Caco-2 (cell line): ENCODE data around the gene NAT9. TPM values are rescaled to one million over a fixed set of nuclear protein-coding genes. Genes with fewer than 3 reads are reported as not detected.

Source experiments
- BruUV-seq: library from RNA; stranded (reverse); fragments of 400-500 nt; replicated peaks from 2 replicates; lab custom pipeline; 2021; lab: Mats Ljungman, UMichigan
- CTCF ChIA-PET: fragments of 300-600 bp; sonication (Branson Sonifier 250); formaldehyde crosslinking; loops from one replicate; lab custom pipeline; 2022; ENCODE audit warnings: antibody characterized with exemption; lab: Charles Lee
- POLR2A ChIA-PET: fragments of 300-600 bp; sonication (Branson Sonifier 250); formaldehyde crosslinking; loops from one replicate; lab custom pipeline; 2022; ENCODE audit warnings: antibody characterized with exemption; lab: Charles Lee
- DNase-seq, 2 experiments: peaks; one replicate each; pipeline versions ENCODE4 v3.0.0 to v3.0.0-alpha.2; 2020 to 2022
- H3K27me3 ChIP-seq: replicated peaks from 2 replicates; pipeline ENCODE4 v1.6.0; 2011; ENCODE audit warnings: low read length; ENCODE audit not compliant: control insufficient read depth, insufficient read depth
- H3K36me3 ChIP-seq: 2 replicates; pipeline ENCODE4 v1.5.1; 2011; ENCODE audit warnings: low read length; ENCODE audit not compliant: control insufficient read depth, insufficient read depth
- H3K4me1 ChIP-seq: fragments of 250-450 bp; sonication (Bioruptor Pico); 2 replicates; pipeline ENCODE4 v1.5.1; 2020; ENCODE audit warnings: mild to moderate bottlenecking
- H3K4me3 ChIP-seq: 2 replicates; pipeline ENCODE4 v1.5.1; 2011; ENCODE audit warnings: low read depth, mild to moderate bottlenecking, control low read depth, low read length
- H3K9me3 ChIP-seq: fragments of 250-450 bp; sonication (Bioruptor Pico); 2 replicates; pipeline ENCODE4 v1.5.1; 2020; ENCODE audit warnings: mild to moderate bottlenecking, moderate library complexity
- H3K27ac Mint-ChIP-seq: one replicate; pipeline ENCODE4 v1.8.0; 2022; ENCODE audit warnings: mixed read lengths; ENCODE audit not compliant: unreplicated experiment
- H3K27me3 Mint-ChIP-seq: one replicate; pipeline ENCODE4 v1.8.0; 2022; ENCODE audit warnings: mixed read lengths; ENCODE audit not compliant: insufficient read depth, unreplicated experiment
- H3K36me3 Mint-ChIP-seq: one replicate; pipeline ENCODE4 v1.8.0; 2022; ENCODE audit warnings: mild to moderate bottlenecking, mixed read lengths; ENCODE audit not compliant: insufficient read depth, unreplicated experiment
- H3K4me1 Mint-ChIP-seq: one replicate; pipeline ENCODE4 v1.8.0; 2022; ENCODE audit warnings: low read depth, mixed read lengths; ENCODE audit not compliant: unreplicated experiment
- H3K4me3 Mint-ChIP-seq: one replicate; pipeline ENCODE4 v1.8.0; 2022; ENCODE audit warnings: mild to moderate bottlenecking, moderate library complexity, mixed read lengths; ENCODE audit not compliant: unreplicated experiment
- H3K9me3 Mint-ChIP-seq: one replicate; pipeline ENCODE4 v1.8.0; 2022; ENCODE audit warnings: mixed read lengths; ENCODE audit not compliant: unreplicated experiment
- CTCF ChIP-seq, 2 experiments: fragments of 200-600 bp in 1 of 2; IDR thresholded peaks; 1 replicate in 1 of 2; 2 replicates in 1 of 2; pipeline versions ENCODE4 v1.5.1 to v1.8.0; 2011 to 2022; ENCODE audit warnings: antibody characterized with exemption in 1 of 2, control low read depth in 1 of 2, inconsistent platforms in 1 of 2, low read depth in 1 of 2, low read length in 1 of 2, mild to moderate bottlenecking in 1 of 2, moderate library complexity in 1 of 2; ENCODE audit not compliant: insufficient read depth in 1 of 2, severe bottlenecking in 1 of 2, unreplicated experiment in 1 of 2
- intact Hi-C: fragments of 100-400 bp; cut with micrococcal nuclease; formaldehyde crosslinking; loops from one replicate; pipeline ENCODE4 v1.10.0; 2022; ENCODE audit not compliant: unreplicated experiment
- total RNA-seq: library from RNA; stranded (reverse); gene quantifications from 2 replicates; pipeline ENCODE4 v1.2.3, GENCODE V29; 2022

The NAT9 gene
- total RNA-seq, 1 experiment from 2014 or later: 84.5 TPM

GRCh38 chr17:74760404-74761105, 15.6 kb downstream of the NAT9 start:
- Mint-ChIP-seq H3K27me3 (no peaks in the 10 kb centered on the region), H3K27ac (peak overlapping the region; percentile 94), H3K4me3 (peak overlapping the region; percentile 69), H3K4me1 (peaks cover 35% of the 10 kb centered on the region), H3K36me3 (peaks cover 34% of the 10 kb centered on the region), H3K9me3 (no peaks in the 10 kb centered on the region)
- H3K27me3 ChIP-seq: no peaks in the 10 kb centered on the region
- BruUV-seq: no TSS peak
- no peak for TF ChIP-seq CTCF (IDR thresholded peaks at IDR 0.05; ENCODE audit: insufficient read depth in 1 of 2, low read depth in 1 of 2, low read length in 1 of 2, severe bottlenecking in 1 of 2, unreplicated experiment in 1 of 2)
- intact Hi-C loops: loop anchor here (1.0 to 2.0 kb wide), 2 partner anchors 12 to 16 kb away; partner anchors contain the start of genes NAT9 and NHERF1
- H3K36me3 ChIP-seq: no peaks in the 10 kb centered on the region; the same call in none of the 2 replicates
- DNase-seq: no peak
- peaks cover 86% of the 10 kb centered on the region for H3K4me1 ChIP-seq
- no peak overlapping the region for H3K4me3 ChIP-seq
- ChIA-PET POLR2A (interaction anchor here (0.7 to 2.3 kb wide), 6 partner anchors 11 to 252 kb away, joined by 3 to 40 read pairs (median 6); partner anchors contain the start of genes FDXR, MRPL58 and NAT9), CTCF (interaction anchor here (0.5 to 5.0 kb wide), 10 partner anchors 10 to 103 kb away, joined by 3 to 102 read pairs (median 7); partner anchors contain the start of genes NAT9, NHERF1 and RAB37)
- no peaks in the 10 kb centered on the region for H3K9me3 ChIP-seq

GRCh38 chr17:74759941-74760340, 16.2 kb downstream of the NAT9 start:
- Mint-ChIP-seq H3K27me3 (no peaks in the 10 kb centered on the region), H3K9me3 (no peaks in the 10 kb centered on the region), H3K4me1 (peaks cover 40% of the 10 kb centered on the region), H3K4me3 (peak overlapping the region; percentile 69), H3K27ac (peak overlapping the region; percentile 94), H3K36me3 (peaks cover 37% of the 10 kb centered on the region)
- Histone ChIP-seq H3K4me1 (peaks cover 79% of the 10 kb centered on the region), H3K4me3 (no peak overlapping the region), H3K9me3 (no peaks in the 10 kb centered on the region), H3K27me3 (no peaks in the 10 kb centered on the region), H3K36me3 (no peaks in the 10 kb centered on the region; the same call in none of the 2 replicates)
- TF ChIP-seq CTCF (IDR thresholded peaks at IDR 0.05; ENCODE audit: insufficient read depth in 1 of 2, low read depth in 1 of 2, low read length in 1 of 2, severe bottlenecking in 1 of 2, unreplicated experiment in 1 of 2): no peak
- ChIA-PET POLR2A (interaction anchor here (0.6 to 2.3 kb wide), 6 partner anchors 10 to 113 kb away, joined by 3 to 40 read pairs (median 6); partner anchors contain the start of genes FDXR and NAT9), CTCF (interaction anchor here (0.5 to 5.0 kb wide), 10 partner anchors 10 to 103 kb away, joined by 3 to 102 read pairs (median 7); partner anchors contain the start of genes NAT9, NHERF1 and RAB37)
- BruUV-seq: no TSS peak
- intact Hi-C loops: loop anchor here (1.0 to 2.0 kb wide), 2 partner anchors 12 to 17 kb away; partner anchors contain the start of genes NAT9 and NHERF1
- DNase-seq: peak; percentile 94

GRCh38 chr17:74759243-74759801, 16.8 kb downstream of the NAT9 start:
- H3K27me3 ChIP-seq: no peaks in the 10 kb centered on the region
- Mint-ChIP-seq H3K27ac (peak overlapping the region; percentile 94), H3K36me3 (peaks cover 37% of the 10 kb centered on the region), H3K4me3 (peak overlapping the region; percentile 69), H3K9me3 (no peaks in the 10 kb centered on the region), H3K4me1 (peaks cover 41% of the 10 kb centered on the region), H3K27me3 (no peaks in the 10 kb centered on the region)
- TF ChIP-seq CTCF (IDR thresholded peaks at IDR 0.05; ENCODE audit: insufficient read depth in 1 of 2, low read depth in 1 of 2, low read length in 1 of 2, severe bottlenecking in 1 of 2, unreplicated experiment in 1 of 2): peak in 1 of 2 experiments; percentile 30
- no TSS peak for BruUV-seq
- intact Hi-C loops: no loop called here
- peaks cover 73% of the 10 kb centered on the region for H3K4me1 ChIP-seq
- H3K36me3 ChIP-seq: no peaks in the 10 kb centered on the region; the same call in none of the 2 replicates
- no peak overlapping the region for H3K4me3 ChIP-seq
- H3K9me3 ChIP-seq: no peaks in the 10 kb centered on the region
- peak; percentile 71 to 73 for DNase-seq
- POLR2A ChIA-PET: interaction anchor here (0.6 to 2.3 kb wide), 5 partner anchors 9 to 114 kb away, joined by 3 to 40 read pairs (median 9); partner anchors contain the start of genes FDXR and NAT9
- CTCF ChIA-PET: interaction anchor here (1.2 to 5.0 kb wide), 8 partner anchors 11 to 103 kb away, joined by 4 to 102 read pairs (median 11); partner anchors contain the start of genes NAT9, NHERF1 and RAB37
